ENCODE results near the gene GRAP2. TPM values are rescaled to one million over a fixed set of nuclear protein-coding genes. Genes with fewer than 3 reads are reported as not detected.
"Not testable (repeated sequence)": the region's sequence is repeated elsewhere in the genome, so short reads cannot be mapped to it uniquely, and the experiment has no call there.

The GRAP2 gene
- total and polyA plus RNA-seq, 2 of the 8 experiments (the other 6 are each of a cell fraction or from before 2014, with no cell fraction given): 0.08 TPM; not detected in 1

GRCh38 chr22:39992894-39993293 is 92.0 kb downstream of the GRAP2 start:
- H2AK5ac ChIP-seq (ENCODE audit: low read depth, low read length); H3K18ac ChIP-seq (ENCODE audit: extremely low read depth, low read length); H3K4me3 ChIP-seq (ENCODE audit: extremely low read depth in 1 of 4, insufficient read depth in 2 of 4, low read depth in 3 of 4, low read length in 4 of 4); H3K4me2 ChIP-seq (ENCODE audit: insufficient read depth in 1 of 2, low read depth in 2 of 2, low read length in 2 of 2); H2BK12ac ChIP-seq (ENCODE audit: low read depth, low read length); H3K4ac ChIP-seq (replicated peaks; ENCODE audit: insufficient read length, low read depth, low read length); H4K91ac ChIP-seq (replicated peaks; ENCODE audit: insufficient read length, low read length); H2BK120ac ChIP-seq (replicated peaks; ENCODE audit: low read depth, low read length); H4K20me1 ChIP-seq (replicated peaks in 1 of 2; ENCODE audit: control insufficient read depth in 1 of 2, insufficient read depth in 2 of 2, low read length in 2 of 2); DNase-seq (ENCODE audit: low read depth in 1 of 2, low spot score in 2 of 2); H2BK20ac ChIP-seq (ENCODE audit: low read length); H4K8ac ChIP-seq (ENCODE audit: extremely low read depth, insufficient read depth, low read length); H3K56ac ChIP-seq (replicated peaks; ENCODE audit: insufficient read length, low read depth, low read length); H3K23ac ChIP-seq (ENCODE audit: insufficient read length); H3K27ac ChIP-seq (ENCODE audit: low read depth, low read length); FAIRE-seq; H3K14ac ChIP-seq (ENCODE audit: insufficient read length); H2BK5ac ChIP-seq (ENCODE audit: low read depth, low read length); H3K36me3 ChIP-seq (ENCODE audit: control insufficient read depth in 2 of 4, insufficient read depth in 4 of 4, low read length in 3 of 4); H3K23me2 ChIP-seq (ENCODE audit: low read depth, low read length); H3K79me1 ChIP-seq (ENCODE audit: low read depth, low read length); H2AFZ ChIP-seq (ENCODE audit: low read length); H2BK15ac ChIP-seq (ENCODE audit: low read length); H3K9me3 ChIP-seq (ENCODE audit: insufficient read depth in 2 of 2, low read depth in 1 of 2, low read length in 1 of 2); H4K5ac ChIP-seq (ENCODE audit: insufficient read length, low read depth, low read length); H3K9ac ChIP-seq (replicated peaks in 1 of 4; ENCODE audit: extremely low read depth in 1 of 4, low read depth in 3 of 4, low read length in 3 of 4): not testable (repeated sequence)
- WGBS, 2 experiments (ENCODE audit: extremely low coverage in 1 of 2, insufficient coverage in 1 of 2, insufficient read length in 1 of 2, insufficient replicate concordance in 2 of 2, low coverage in 1 of 2, low lambda C conversion rate in 2 of 2, missing lambda C conversion rate in 1 of 2): 96% methylated on average over 7 of the region's 7 CpGs; no CpG with 5 or more reads in 1 of the 2 experiments
- POLR2A ChIA-PET (ENCODE audit: partially characterized antibody): interaction anchor here (1.4 to 2.7 kb wide), 2 partner anchors 11 to 24 kb away, joined by 3 to 8 read pairs; no protein-coding TSS in a partner anchor
- H3K4me1 ChIP-seq (replicated peaks in 1 of 4; ENCODE audit: control insufficient read depth in 3 of 4, insufficient read depth in 4 of 4, low read length in 3 of 4): peaks cover 12 to 29% (median 17%) of the 10 kb centered on the region in 4 experiments
- peaks cover 0 to 19% (median 14%) of the 10 kb centered on the region in 4 experiments; a peak in 6 of 7 replicates for H3K27me3 ChIP-seq (replicated peaks in 1 of 4; ENCODE audit: control insufficient read depth in 3 of 4, extremely low read depth in 1 of 4, insufficient read depth in 3 of 4, low read length in 3 of 4)
- peaks cover 0 to 19% of the 10 kb centered on the region in 2 experiments; a peak in 2 of 4 replicates for H3K79me2 ChIP-seq (ENCODE audit: control insufficient read depth in 1 of 2, insufficient read depth in 2 of 2, low read length in 2 of 2)
- CTCF ChIA-PET (ENCODE audit: partially characterized antibody): interaction anchor here (0.9 to 2.4 kb wide), 2 partner anchors 31 to 76 kb away, joined by 3 to 11 read pairs; no protein-coding TSS in a partner anchor

All from H1 (cell line).